Neural cell (in vitro differentiated cells): ENCODE measurements around the gene NECTIN3. TPM values are rescaled to one million over a fixed set of nuclear protein-coding genes. Genes with fewer than 3 reads are reported as not detected.

Experiments
- H2AFZ ChIP-seq: fragments of 200-600, 300-800 bp; sonication (generic), shearing (Covaris generic); 2 replicates; pipeline ENCODE4 v1.6.0; 2014; ENCODE audit warnings: low read depth, mild to moderate bottlenecking, antibody characterized with exemption, low read length, moderate library complexity
- H3F3A ChIP-seq: fragments of 200-600 bp; shearing (Covaris generic); 2 replicates; pipeline ENCODE4 v1.6.1; 2016; ENCODE audit warnings: mild to moderate bottlenecking, moderate library complexity, mixed read lengths, antibody characterized with exemption, low read length; ENCODE audit not compliant: insufficient read depth, poor library complexity, severe bottlenecking
- H3K27ac ChIP-seq: fragments of 200-600, 300-800 bp; sonication (generic), shearing (Covaris generic); 2 replicates; pipeline ENCODE4 v1.5.1; 2014; ENCODE audit warnings: mild to moderate bottlenecking, low read length, moderate library complexity
- H3K27me3 ChIP-seq: fragments of 300-800, 200-600 bp; sonication (generic), shearing (Covaris generic); 2 replicates; pipeline ENCODE4 v1.6.0; 2014; ENCODE audit warnings: mild to moderate bottlenecking, low read depth, low read length, moderate library complexity; ENCODE audit not compliant: insufficient read depth
- H3K36me3 ChIP-seq: fragments of 300-800, 200-600 bp; sonication (generic), shearing (Covaris generic); 2 replicates; pipeline ENCODE4 v1.5.1; 2014; ENCODE audit warnings: mild to moderate bottlenecking, antibody characterized with exemption, low read length, moderate library complexity; ENCODE audit not compliant: insufficient read depth
- H3K4me2 ChIP-seq: fragments of 300-800, 200-600 bp; sonication (generic), shearing (Covaris generic); 2 replicates; pipeline ENCODE4 v1.6.0; 2014; ENCODE audit warnings: mild to moderate bottlenecking, low read length
- H3K4me3 ChIP-seq: fragments of 300-800, 200-600 bp; sonication (generic), shearing (Covaris generic); 2 replicates; pipeline ENCODE4 v1.5.1; 2014; ENCODE audit warnings: mild to moderate bottlenecking, low read length, moderate library complexity
- H3K79me2 ChIP-seq: fragments of 200-600 bp; shearing (Covaris generic); replicated peaks from 2 replicates; pipeline ENCODE4 v1.6.0; 2014; ENCODE audit warnings: mild to moderate bottlenecking, low read length, moderate library complexity; ENCODE audit not compliant: insufficient read depth
- H3K9ac ChIP-seq: fragments of 300-800, 200-600 bp; sonication (generic), shearing (Covaris generic); 2 replicates; pipeline ENCODE4 v1.6.1; 2016; ENCODE audit warnings: mild to moderate bottlenecking, low read length, mixed read lengths
- H3K9me2 ChIP-seq: fragments of 200-600 bp; shearing (Covaris generic); 2 replicates; pipeline ENCODE4 v1.6.1; 2016; ENCODE audit warnings: mild to moderate bottlenecking, low read length, mixed read lengths; ENCODE audit not compliant: insufficient read depth
- H3K9me3 ChIP-seq: fragments of 200-600, 300-800 bp; sonication (generic), shearing (Covaris generic); 2 replicates; pipeline ENCODE4 v1.6.1; 2016; ENCODE audit warnings: mild to moderate bottlenecking, mixed run types, low read length, moderate library complexity, mixed read lengths
- H4K20me1 ChIP-seq: fragments of 200-600 bp; shearing (Covaris generic); 2 replicates; pipeline ENCODE4 v1.6.1; 2016; ENCODE audit warnings: mild to moderate bottlenecking, mixed run types; ENCODE audit not compliant: insufficient read depth
- CTCF ChIP-seq: fragments of 450-650 bp; IDR thresholded peaks from 2 replicates; pipeline ENCODE4 v1.5.1; 2014; ENCODE audit warnings: antibody characterized with exemption, mild to moderate bottlenecking, moderate library complexity; ENCODE audit not compliant: poor library complexity, severe bottlenecking
- EP300 ChIP-seq: fragments of 450-650 bp; conservative IDR thresholded peaks from 2 replicates; pipeline ENCODE4 v1.6.1; 2014; ENCODE audit warnings: antibody characterized with exemption, mild to moderate bottlenecking, moderate library complexity; ENCODE audit not compliant: poor library complexity, severe bottlenecking
- EZH2 ChIP-seq: fragments of 200-600, 300-800 bp; shearing (Covaris generic), sonication (generic); IDR thresholded peaks from 2 replicates; pipeline ENCODE4 v1.6.1; 2014; ENCODE audit warnings: antibody characterized with exemption, low read length, borderline replicate concordance, mild to moderate bottlenecking; ENCODE audit not compliant: insufficient read depth, poor library complexity, severe bottlenecking
- MXI1 ChIP-seq: fragments of 450-650 bp; conservative IDR thresholded peaks from 2 replicates; pipeline ENCODE4 v1.6.1; 2014; ENCODE audit warnings: antibody characterized with exemption, mild to moderate bottlenecking; ENCODE audit not compliant: poor library complexity, severe bottlenecking
- POLR2AphosphoS5 ChIP-seq: IDR thresholded peaks from 2 replicates; pipeline ENCODE4 v1.6.1; 2012
- RAD21 ChIP-seq: fragments of 450-650 bp; conservative IDR thresholded peaks from 2 replicates; pipeline ENCODE4 v1.6.1; 2014; ENCODE audit warnings: antibody characterized with exemption, mild to moderate bottlenecking, moderate library complexity
- REST ChIP-seq: IDR thresholded peaks from 2 replicates; pipeline ENCODE4 v1.6.1; 2012; ENCODE audit warnings: borderline replicate concordance
- SMC3 ChIP-seq: fragments of 450-650 bp; conservative IDR thresholded peaks from 2 replicates; pipeline ENCODE4 v1.6.1; 2014; ENCODE audit warnings: antibody characterized with exemption, mild to moderate bottlenecking, moderate library complexity; ENCODE audit not compliant: poor library complexity
- TAF1 ChIP-seq: IDR thresholded peaks from 2 replicates; pipeline ENCODE4 v1.6.1; 2012; ENCODE audit warnings: low read depth
- polyA plus RNA-seq: library from polyadenylated mRNA; depleted of rRNA; stranded (reverse); fragments of >200 nt; gene quantifications from 2 replicates; pipeline ENCODE4 v1.2.3, GENCODE V29; 2014

NECTIN3 gene
- polyA plus RNA-seq, 1 donor from 2014 or later: 2.4 TPM

DNA sequence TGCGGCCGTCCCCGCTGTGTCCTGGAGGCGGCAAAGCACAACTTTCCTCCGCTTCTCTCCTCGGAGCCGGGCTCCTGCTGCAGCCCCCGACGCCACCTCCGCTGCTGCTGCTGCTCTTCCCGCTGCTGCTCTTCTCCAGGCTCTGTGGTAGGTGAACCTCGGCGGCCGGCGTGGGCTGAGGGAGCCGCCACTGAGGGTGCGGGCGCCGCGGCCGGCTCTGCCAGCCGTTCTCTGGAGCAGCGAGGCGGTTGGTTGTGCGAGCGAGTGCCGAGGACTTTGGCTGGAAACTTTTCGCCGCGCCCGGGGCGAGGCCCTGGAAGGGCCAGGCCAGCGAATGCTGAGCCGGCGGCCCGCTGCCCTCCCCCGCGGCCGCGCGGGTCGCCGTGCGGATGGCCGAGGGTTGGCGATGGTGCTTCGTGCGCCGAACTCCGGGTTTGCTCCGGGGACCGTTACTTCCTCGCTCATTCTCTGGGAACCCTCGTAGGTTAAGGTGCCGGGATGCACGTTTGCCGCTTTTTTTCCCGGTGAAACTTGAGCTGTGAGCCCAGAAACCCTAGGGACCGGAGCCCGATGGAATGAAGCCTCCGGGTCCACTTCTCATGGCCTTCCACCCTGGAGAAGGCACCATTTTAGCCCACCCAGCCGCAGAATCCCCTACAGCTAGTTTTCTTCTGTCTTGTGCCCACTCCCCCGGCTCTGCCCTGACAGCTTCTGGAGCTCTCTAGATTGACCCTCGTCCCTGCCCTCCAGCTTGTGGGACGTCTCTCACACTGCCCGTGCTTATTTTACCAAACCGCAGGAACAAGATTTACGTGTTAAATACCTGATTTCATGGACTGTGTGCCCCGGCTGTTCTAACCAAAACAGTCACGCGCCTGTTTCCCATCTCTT is 660 bp downstream of the NECTIN3 start:
- Histone ChIP-seq H3K9me3 (no peaks in the 10 kb centered on the region), H2AFZ (no peak overlapping the region), H3K36me3 (no peaks in the 10 kb centered on the region), H3K9ac (peak overlapping the region; percentile 38), H4K20me1 (no peaks in the 10 kb centered on the region), H3F3A (no peaks in the 10 kb centered on the region), H3K27ac (no peak overlapping the region), H3K4me2 (peak overlapping the region; percentile 93), H3K4me3 (peak overlapping the region; percentile 76), H3K79me2 (peaks cover 48% of the 10 kb centered on the region), H3K27me3 (peaks cover 26% of the 10 kb centered on the region), H3K9me2 (no peaks in the 10 kb centered on the region)
- TF ChIP-seq TAF1 (no peak), SMC3 (peak; percentile 34), EP300 (no peak), POLR2AphosphoS5 (no peak), CTCF (no peak), REST (no peak), MXI1 (peak; percentile 39), RAD21 (peak; percentile 15), EZH2 (no peak)

- peak overlapping the region; percentile 76 for H3K4me3 ChIP-seq
Observed at GRCh38 chr3:111073218-111073617, 1.6 kb downstream of the NECTIN3 start.

More at GRCh38 chr3:111073218-111073617, 1.6 kb downstream of the NECTIN3 start:
- TF ChIP-seq EP300 (no peak), RAD21 (no peak), CTCF (no peak), REST (no peak), SMC3 (no peak), EZH2 (no peak), POLR2AphosphoS5 (no peak), MXI1 (no peak), TAF1 (no peak)
- H3K9me3 ChIP-seq: no peaks in the 10 kb centered on the region
- no peaks in the 10 kb centered on the region for H3K36me3 ChIP-seq
- H3K4me2 ChIP-seq: peak overlapping the region; percentile 93
- H3K9me2 ChIP-seq: no peaks in the 10 kb centered on the region
- H3K27me3 ChIP-seq: peaks cover 23% of the 10 kb centered on the region
- H3K9ac ChIP-seq: no peak overlapping the region
- no peaks in the 10 kb centered on the region for H3F3A ChIP-seq
- H3K27ac ChIP-seq: no peak overlapping the region
- H3K79me2 ChIP-seq: peaks cover 57% of the 10 kb centered on the region
- H2AFZ ChIP-seq: no peak overlapping the region
- H4K20me1 ChIP-seq: no peaks in the 10 kb centered on the region
